Cardiac muscle cell (in vitro differentiated cells and primary cell): ENCODE data around the gene PZP. TPM values are rescaled to one million over a fixed set of nuclear protein-coding genes. Genes with fewer than 3 reads are reported as not detected.
"Not testable (repeated sequence)": the region's sequence is repeated elsewhere in the genome, so short reads cannot be mapped to it uniquely, and the experiment has no call there.

Experiments used
- DNase-seq, 2 donors: peaks; one replicate each; pipeline versions ENCODE4 v3.0.0 to v3.0.0-alpha.2; 2010 to 2017; ENCODE audit warnings: low read depth in 1 of 2, low spot score in 1 of 2
- H3K27ac ChIP-seq: fragments of 200-600 bp; sonication (generic); 2 replicates; pipeline ENCODE4 v1.5.1; 2016
- H3K27me3 ChIP-seq: fragments of 200-600 bp; sonication (generic); 2 replicates; pipeline ENCODE4 v1.6.0; 2016; ENCODE audit warnings: control low read depth
- H3K36me3 ChIP-seq: fragments of 200-600 bp; sonication (generic); 2 replicates; pipeline ENCODE4 v1.5.1; 2016; ENCODE audit warnings: control low read depth
- H3K4me1 ChIP-seq: fragments of 200-600 bp; sonication (generic); 2 replicates; pipeline ENCODE4 v1.8.1; 2017; ENCODE audit warnings: low read depth, mild to moderate bottlenecking, mixed run types
- H3K4me3 ChIP-seq: fragments of 200-600 bp; sonication (generic); 2 replicates; pipeline ENCODE4 v1.5.1; 2016; ENCODE audit warnings: mild to moderate bottlenecking
- H3K9me3 ChIP-seq: fragments of 200-600 bp; sonication (generic); 2 replicates; pipeline ENCODE4 v1.5.1; 2017; ENCODE audit warnings: low read depth, mild to moderate bottlenecking, control low read depth
- polyA plus RNA-seq: library from polyadenylated mRNA; unstranded; fragments of >200 nt; fragmentation: Nextera tagmentation; extraction: Ambion mirVana; gene quantifications from 2 replicates; pipeline ENCODE4 v1.2.1, GENCODE V29; 2016
- total RNA-seq: library from RNA; depleted of rRNA; stranded (reverse); fragments of >200 nt; gene quantifications from 2 replicates; pipeline ENCODE4 v1.2.3, GENCODE V29; 2016
- TF ChIP-seq, protein P1 (sequence below): IDR thresholded peaks from 2 replicates; pipeline ENCODE4 v1.5.1; 2012; ENCODE audit warnings: low read depth, mild to moderate bottlenecking, low read length

Gene PZP
- total and polyA plus RNA-seq, 2 experiments from 2014 or later, result 0.33 TPM; not detected in 1

DNA sequence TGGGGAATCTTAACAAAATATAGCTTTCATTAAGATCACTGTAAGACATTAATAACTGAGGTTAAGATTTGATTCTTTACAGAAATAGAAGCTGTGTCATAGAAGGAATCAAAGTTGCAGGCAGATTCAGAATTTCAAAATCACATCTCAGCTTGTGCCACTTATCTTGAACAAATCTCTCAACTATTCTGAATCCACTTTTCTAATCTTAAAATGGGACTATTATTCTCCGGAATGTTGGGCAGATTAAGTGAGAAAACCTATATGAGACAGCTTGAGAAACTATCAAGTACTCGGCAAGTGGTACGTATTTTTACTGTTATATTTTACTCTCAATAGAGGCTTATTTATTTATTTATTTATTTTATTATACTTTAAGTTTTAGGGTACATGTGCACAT, 28.4 kb downstream of the PZP start:
- Histone ChIP-seq H3K27me3 (no peaks in the 10 kb centered on the region), H3K9me3 (no peaks in the 10 kb centered on the region), H3K27ac (no peak overlapping the region), H3K4me3 (no peak overlapping the region), H3K4me1 (no peaks in the 10 kb centered on the region), H3K36me3 (no peaks in the 10 kb centered on the region)
- no peak for DNase-seq
- TF ChIP-seq, protein P1, sequence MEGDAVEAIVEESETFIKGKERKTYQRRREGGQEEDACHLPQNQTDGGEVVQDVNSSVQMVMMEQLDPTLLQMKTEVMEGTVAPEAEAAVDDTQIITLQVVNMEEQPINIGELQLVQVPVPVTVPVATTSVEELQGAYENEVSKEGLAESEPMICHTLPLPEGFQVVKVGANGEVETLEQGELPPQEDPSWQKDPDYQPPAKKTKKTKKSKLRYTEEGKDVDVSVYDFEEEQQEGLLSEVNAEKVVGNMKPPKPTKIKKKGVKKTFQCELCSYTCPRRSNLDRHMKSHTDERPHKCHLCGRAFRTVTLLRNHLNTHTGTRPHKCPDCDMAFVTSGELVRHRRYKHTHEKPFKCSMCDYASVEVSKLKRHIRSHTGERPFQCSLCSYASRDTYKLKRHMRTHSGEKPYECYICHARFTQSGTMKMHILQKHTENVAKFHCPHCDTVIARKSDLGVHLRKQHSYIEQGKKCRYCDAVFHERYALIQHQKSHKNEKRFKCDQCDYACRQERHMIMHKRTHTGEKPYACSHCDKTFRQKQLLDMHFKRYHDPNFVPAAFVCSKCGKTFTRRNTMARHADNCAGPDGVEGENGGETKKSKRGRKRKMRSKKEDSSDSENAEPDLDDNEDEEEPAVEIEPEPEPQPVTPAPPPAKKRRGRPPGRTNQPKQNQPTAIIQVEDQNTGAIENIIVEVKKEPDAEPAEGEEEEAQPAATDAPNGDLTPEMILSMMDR, result no peak

DNA sequence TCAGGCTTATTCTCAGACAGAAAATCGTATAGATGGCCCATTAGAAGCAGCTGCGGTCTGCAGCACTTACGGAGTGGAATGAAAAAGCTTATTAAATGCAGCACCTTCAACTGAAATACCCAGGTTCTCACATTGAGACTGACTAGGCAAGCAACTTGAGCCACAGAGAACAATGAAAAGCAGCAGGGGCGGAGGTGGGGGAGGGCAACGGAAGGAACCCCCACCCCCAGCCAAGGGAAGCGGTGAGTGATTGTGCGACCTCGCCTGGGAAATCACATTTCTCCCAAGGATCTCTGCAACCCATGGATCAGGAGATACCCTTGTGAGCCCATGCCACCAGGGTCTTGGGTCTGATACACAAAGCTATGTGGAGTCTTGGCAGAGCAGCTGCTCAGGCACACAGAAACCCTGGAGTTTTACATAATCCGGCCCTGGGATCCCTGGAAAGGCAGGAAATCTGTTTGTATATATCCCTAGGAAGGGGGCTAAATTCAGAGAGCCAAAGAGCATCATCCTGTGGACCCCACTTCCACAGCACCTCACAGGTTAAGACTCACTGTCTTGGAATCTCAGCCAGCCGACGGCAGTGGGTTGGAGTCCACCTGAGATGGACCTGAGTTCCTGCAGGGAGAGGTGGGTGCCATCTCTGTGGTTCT, 38.1 kb downstream of the PZP start:
- no peaks in the 10 kb centered on the region for H3K36me3 ChIP-seq
- H3K27me3 ChIP-seq, result no peaks in the 10 kb centered on the region
- H3K4me3 ChIP-seq, result no peak overlapping the region
- TF ChIP-seq, protein P1, result no peak
- H3K4me1 ChIP-seq, result no peaks in the 10 kb centered on the region
- DNase-seq, result no peak
- no peak overlapping the region for H3K27ac ChIP-seq
- H3K9me3 ChIP-seq, result no peaks in the 10 kb centered on the region

DNA sequence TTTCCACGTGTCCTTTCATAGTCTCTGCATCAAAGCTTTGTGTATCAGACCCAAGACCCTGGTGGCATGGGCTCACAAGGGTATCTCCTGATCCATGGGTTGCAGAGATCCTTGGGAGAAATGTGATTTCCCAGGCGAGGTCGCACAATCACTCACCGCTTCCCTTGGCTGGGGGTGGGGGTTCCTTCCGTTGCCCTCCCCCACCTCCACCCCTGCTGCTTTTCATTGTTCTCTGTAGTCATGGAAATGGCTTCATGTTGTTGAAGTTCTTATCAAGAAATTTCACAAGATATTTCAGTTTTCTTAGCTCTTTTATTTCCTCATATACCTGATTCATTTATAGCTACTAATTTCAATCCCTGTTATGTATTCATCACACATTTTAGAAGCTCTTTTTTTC, 40.9 kb downstream of the PZP start:
- H3K27me3 ChIP-seq, H3K4me3 ChIP-seq, H3K4me1 ChIP-seq, H3K27ac ChIP-seq, H3K9me3 ChIP-seq, H3K36me3 ChIP-seq, DNase-seq: not testable (repeated sequence)

DNA sequence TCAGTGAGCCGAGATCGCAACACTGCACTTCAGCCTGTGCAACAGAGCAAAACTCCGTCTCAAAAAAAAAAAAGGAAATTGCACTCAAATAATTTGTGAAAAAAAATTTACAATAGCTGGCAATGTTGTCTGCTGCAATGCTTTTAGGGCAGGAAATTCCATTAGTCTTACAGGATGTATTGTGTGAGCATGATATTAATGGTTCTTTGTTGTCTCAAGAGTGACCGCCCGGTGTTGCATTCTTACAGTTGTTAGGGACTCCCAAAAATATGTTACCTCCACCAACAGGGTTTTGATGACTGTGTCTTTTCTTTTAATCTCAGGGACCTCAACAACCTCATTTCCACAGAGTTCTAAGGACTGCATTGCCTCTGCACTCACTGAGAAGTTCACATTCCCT, 44.8 kb downstream of the PZP start:
- Histone ChIP-seq H3K9me3 (no peaks in the 10 kb centered on the region), H3K27ac (no peak overlapping the region)
- TF ChIP-seq, protein P1, result no peak

DNA sequence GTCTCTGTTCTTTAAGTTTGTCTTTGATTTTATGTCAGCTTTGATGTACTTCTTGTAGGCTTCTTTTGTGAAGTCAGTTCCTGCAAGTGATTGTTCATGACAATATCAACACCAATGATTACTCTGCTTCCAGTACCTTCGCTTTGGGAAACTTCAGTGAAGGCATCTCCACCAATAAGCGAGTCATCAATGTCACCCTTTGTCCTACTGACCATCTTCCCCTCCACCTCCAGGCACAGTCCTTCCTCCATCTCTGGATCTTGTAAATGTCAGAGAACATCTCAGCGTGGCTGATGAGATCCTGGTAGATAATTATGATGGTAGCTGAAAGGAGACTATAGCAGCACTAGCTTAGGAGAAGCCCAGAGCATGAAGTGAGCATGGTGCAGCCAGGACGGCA, 52.1 kb downstream of the PZP start:
- no peaks in the 10 kb centered on the region for H3K27me3 ChIP-seq
- H3K27ac ChIP-seq, result no peak overlapping the region
- no peak for DNase-seq
- no peaks in the 10 kb centered on the region for H3K9me3 ChIP-seq
- H3K4me3 ChIP-seq, result no peak overlapping the region
- H3K36me3 ChIP-seq, result no peaks in the 10 kb centered on the region
- TF ChIP-seq, protein P1, result no peak
- H3K4me1 ChIP-seq, result no peaks in the 10 kb centered on the region

More for the DNA sequence above, 44.8 kb downstream of the PZP start:
- Histone ChIP-seq H3K4me1 (no peaks in the 10 kb centered on the region), H3K36me3 (no peaks in the 10 kb centered on the region), H3K27me3 (no peaks in the 10 kb centered on the region), H3K4me3 (no peak overlapping the region)
- no peak for DNase-seq

DNA sequence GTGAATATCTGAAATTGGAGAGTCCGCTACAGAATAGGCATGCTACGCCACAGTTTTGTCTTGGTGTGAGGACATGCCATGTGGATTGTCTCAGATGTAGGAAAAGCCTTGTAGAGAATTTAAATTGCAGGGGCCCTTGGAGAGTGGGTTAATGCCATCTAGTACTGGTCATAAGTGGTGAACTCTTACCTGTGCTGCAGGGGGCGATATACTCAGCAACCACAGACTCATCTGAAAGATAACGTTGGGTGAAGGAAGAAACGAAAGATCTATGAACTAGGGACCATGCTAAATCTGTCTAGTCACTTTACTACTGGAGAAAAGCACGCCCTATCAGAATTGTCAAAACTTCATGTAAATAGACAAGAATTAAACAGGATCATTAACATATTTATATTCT, 58.8 kb downstream of the PZP start:
- H3K9me3 ChIP-seq, result no peaks in the 10 kb centered on the region
- DNase-seq, result no peak
- no peaks in the 10 kb centered on the region for H3K36me3 ChIP-seq
- H3K4me3 ChIP-seq, result no peak overlapping the region
- no peaks in the 10 kb centered on the region for H3K4me1 ChIP-seq
- TF ChIP-seq, protein P1, result no peak
- H3K27ac ChIP-seq, result no peak overlapping the region
- H3K27me3 ChIP-seq, result no peaks in the 10 kb centered on the region
